Muscle layer of colon (tissue), 2 donors: ENCODE measurements around the gene RSRC1.

Experiments
- H3K27ac ChIP-seq: one replicate; pipeline ENCODE4 v1.7.0; 2013; ENCODE audit warnings: low read depth, mild to moderate bottlenecking, low read length, moderate library complexity
- H3K27me3 ChIP-seq, 2 donors: one replicate each; pipeline ENCODE4 v1.7.0; 2013; ENCODE audit warnings: low read length in 2 of 2, mild to moderate bottlenecking in 2 of 2; ENCODE audit not compliant: insufficient read depth in 2 of 2, control insufficient read depth in 1 of 2
- H3K36me3 ChIP-seq: one replicate; pipeline ENCODE4 v1.7.0; 2013; ENCODE audit warnings: mild to moderate bottlenecking, low read length; ENCODE audit not compliant: insufficient read depth
- H3K4me1 ChIP-seq: one replicate; pipeline ENCODE4 v1.7.0; 2013; ENCODE audit warnings: mild to moderate bottlenecking, low read length; ENCODE audit not compliant: insufficient read depth
- H3K4me3 ChIP-seq, 2 donors: one replicate each; pipeline ENCODE4 v1.7.0; 2013; ENCODE audit warnings: low read length in 2 of 2, low read depth in 1 of 2, mild to moderate bottlenecking in 1 of 2, moderate library complexity in 1 of 2
- H3K9ac ChIP-seq: one replicate; pipeline ENCODE4 v1.7.0; 2013; ENCODE audit warnings: low read length
- H3K9me3 ChIP-seq: one replicate; pipeline ENCODE4 v1.7.0; 2013; ENCODE audit warnings: mild to moderate bottlenecking, low read length
- donor health status: abdominal sarcoma.
- donor health status: Adenocarcinoma of cecum.

Gene RSRC1

DNA sequence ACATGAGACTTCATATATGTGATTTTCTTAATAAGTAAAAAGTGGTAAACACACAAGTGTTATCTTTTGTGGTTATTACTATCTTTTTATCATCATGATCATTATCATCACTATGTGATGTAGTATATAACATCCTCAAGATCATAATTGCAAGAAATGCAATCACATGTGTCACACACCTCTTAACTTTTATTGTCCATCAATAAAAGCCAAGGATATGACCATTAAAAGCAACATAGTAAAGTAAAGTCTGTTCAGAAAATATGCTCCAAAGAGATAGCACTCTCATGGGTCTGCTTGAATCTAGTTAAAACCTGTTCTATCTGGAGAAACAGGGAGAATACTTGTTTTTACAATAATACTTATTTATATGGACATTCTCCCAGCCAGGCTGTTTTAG is 308.1 kb downstream of the RSRC1 start:
- no peaks in the 10 kb centered on the region for H3K9me3 ChIP-seq
- no peak overlapping the region for H3K27ac ChIP-seq
- no peaks in the 10 kb centered on the region for H3K36me3 ChIP-seq
- H3K4me3 ChIP-seq: no peak overlapping the region
- no peak overlapping the region for H3K9ac ChIP-seq
- no peaks in the 10 kb centered on the region for H3K27me3 ChIP-seq
- no peaks in the 10 kb centered on the region for H3K4me1 ChIP-seq

DNA sequence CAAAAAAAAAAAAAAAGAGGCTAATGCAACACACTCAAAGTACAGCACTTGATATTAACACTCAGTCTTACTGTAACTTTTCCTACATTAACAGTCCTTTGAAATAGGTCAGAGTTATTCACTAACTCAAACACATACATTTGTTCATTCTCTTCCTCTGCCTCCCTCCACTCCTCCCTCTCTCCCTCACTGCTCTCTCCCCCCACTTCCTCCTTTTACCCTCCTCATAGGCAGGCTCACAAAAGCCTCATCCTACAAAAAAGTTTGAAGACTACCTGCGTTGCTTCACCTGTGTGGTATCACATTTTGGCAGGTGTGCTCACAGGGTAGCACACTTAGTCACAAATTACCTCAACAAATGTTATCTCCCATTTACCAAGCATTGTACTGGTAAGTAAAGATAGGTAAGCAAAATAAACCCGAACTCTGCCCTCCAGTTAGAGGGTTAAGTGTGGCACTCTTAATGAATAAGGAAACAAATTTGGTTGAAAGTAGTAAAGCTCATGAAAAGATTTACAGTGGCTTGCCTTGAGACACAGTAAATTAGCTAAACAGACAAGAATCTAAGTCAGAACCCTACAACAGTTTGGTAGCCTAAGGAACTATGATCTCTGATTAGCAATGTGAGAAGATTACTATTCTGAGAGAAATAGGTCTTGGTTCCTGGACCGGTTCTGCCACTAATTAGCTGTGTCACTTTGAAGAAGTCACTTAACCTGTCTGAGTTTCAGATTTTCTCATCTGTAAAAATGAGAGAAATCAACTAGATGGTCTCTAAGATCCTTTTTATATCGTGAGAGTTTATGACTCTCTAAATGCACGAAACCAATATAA is 310.1 kb downstream of the RSRC1 start:
- Histone ChIP-seq H3K36me3 (no peaks in the 10 kb centered on the region), H3K27ac (no peak overlapping the region), H3K4me3 (no peak overlapping the region), H3K9me3 (no peaks in the 10 kb centered on the region), H3K4me1 (no peaks in the 10 kb centered on the region), H3K9ac (no peak overlapping the region), H3K27me3 (no peaks in the 10 kb centered on the region)

DNA sequence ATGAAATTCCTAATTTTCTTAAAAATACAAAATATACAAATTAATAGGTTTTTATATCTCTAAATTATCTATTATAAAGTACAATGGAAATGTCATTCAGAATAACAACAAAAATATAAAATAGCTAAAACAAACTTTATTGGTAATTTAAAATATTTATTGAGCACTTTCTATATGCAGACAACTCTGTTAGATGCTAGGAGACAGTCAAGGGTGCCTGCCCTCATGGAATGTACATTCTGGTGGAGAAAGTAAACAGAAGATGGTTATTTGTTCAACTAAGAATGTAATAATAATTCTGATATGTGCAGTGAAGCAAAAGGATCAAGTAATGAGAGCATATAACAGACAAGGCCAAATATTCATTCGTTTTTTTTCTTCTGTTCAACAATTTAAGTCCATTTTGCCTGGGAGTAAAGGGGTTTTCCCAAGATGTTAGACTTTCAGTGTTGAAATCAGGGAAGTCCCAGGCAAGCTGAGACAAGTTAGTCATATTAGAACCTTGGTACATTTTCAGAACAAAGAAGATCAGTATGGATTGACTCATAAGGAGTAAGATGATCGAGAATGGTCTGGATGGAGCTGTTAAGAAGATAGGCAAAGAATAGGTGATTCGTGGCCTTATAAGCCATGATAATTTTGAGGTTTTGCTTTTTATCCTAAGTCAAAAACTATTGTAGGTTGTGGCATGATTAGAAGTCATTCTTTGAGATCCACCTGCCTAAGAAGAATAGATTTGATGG is 310.9 kb downstream of the RSRC1 start:
- no peak overlapping the region for H3K4me3 ChIP-seq
- no peak overlapping the region for H3K27ac ChIP-seq
- H3K9ac ChIP-seq: no peak overlapping the region
- no peaks in the 10 kb centered on the region for H3K9me3 ChIP-seq
- H3K4me1 ChIP-seq: no peaks in the 10 kb centered on the region
- H3K27me3 ChIP-seq: no peaks in the 10 kb centered on the region
- H3K36me3 ChIP-seq: no peaks in the 10 kb centered on the region

DNA sequence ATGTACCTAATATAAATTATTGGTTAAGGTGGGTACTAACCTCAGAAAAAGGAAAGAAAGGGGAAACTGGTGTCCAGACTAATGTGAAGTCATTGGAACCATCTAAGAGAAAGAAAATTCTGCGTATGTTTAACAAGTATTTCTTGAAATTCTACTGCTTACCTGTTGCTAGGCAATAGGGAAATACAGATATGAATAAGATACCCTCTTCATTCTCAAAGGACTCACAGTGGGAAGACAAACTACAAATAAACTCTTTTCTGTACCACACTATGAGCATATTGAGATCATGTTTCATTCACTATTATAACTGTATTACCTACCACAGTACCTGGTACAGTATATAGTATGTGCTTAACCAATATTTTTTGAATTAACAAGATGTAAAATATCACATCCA is 320.6 kb downstream of the RSRC1 start:
- no peak overlapping the region for H3K4me3 ChIP-seq
- H3K9me3 ChIP-seq: no peaks in the 10 kb centered on the region

DNA sequence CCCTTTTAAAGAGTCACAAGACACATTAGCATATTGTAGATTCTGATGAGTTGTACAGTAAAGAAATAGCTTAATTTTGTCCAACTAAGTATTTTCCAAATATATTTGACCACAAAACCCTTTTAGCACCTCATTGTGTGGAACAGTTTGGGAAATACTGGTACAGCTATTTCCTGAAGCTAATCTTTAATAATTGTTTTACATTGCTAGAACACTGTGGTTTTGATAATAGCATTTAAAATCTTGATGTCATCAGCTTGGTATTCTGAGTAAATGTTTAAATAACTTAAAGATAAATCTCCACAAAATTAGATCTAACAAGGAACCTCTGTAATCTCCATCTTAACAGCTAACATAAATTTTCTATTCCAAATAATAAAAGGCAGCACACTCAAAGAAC is 321.1 kb downstream of the RSRC1 start:
- Histone ChIP-seq H3K4me1 (no peaks in the 10 kb centered on the region), H3K36me3 (no peaks in the 10 kb centered on the region), H3K27me3 (no peaks in the 10 kb centered on the region), H3K27ac (no peak overlapping the region), H3K9me3 (no peaks in the 10 kb centered on the region), H3K9ac (no peak overlapping the region), H3K4me3 (no peak overlapping the region)

More for the DNA sequence above, 320.6 kb downstream of the RSRC1 start:
- Histone ChIP-seq H3K4me1 (no peaks in the 10 kb centered on the region), H3K9ac (no peak overlapping the region), H3K27me3 (no peaks in the 10 kb centered on the region), H3K27ac (no peak overlapping the region), H3K36me3 (no peaks in the 10 kb centered on the region)

DNA sequence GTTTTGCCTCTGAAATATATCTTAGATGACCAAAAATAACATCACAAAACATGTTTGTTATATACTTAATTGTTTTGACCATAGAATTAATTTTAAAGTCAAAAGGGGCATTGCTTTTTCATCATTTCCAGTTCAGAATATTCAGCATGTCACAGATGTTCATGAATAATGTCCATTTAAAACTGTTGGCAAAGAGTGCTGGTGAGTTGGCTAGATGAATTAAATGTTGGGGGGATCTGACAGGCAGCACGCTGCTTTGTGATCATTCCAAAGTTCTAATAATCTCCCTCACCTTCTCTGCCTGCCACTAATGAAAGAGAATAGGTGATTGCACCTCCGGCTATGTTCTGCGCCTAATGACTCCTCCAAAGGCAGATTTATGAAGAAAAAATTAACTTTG is 321.9 kb downstream of the RSRC1 start:
- no peaks in the 10 kb centered on the region for H3K36me3 ChIP-seq
- H3K27me3 ChIP-seq: no peaks in the 10 kb centered on the region
- H3K9me3 ChIP-seq: no peaks in the 10 kb centered on the region
- no peak overlapping the region for H3K4me3 ChIP-seq
- H3K4me1 ChIP-seq: no peaks in the 10 kb centered on the region
- H3K9ac ChIP-seq: no peak overlapping the region
- H3K27ac ChIP-seq: no peak overlapping the region

DNA sequence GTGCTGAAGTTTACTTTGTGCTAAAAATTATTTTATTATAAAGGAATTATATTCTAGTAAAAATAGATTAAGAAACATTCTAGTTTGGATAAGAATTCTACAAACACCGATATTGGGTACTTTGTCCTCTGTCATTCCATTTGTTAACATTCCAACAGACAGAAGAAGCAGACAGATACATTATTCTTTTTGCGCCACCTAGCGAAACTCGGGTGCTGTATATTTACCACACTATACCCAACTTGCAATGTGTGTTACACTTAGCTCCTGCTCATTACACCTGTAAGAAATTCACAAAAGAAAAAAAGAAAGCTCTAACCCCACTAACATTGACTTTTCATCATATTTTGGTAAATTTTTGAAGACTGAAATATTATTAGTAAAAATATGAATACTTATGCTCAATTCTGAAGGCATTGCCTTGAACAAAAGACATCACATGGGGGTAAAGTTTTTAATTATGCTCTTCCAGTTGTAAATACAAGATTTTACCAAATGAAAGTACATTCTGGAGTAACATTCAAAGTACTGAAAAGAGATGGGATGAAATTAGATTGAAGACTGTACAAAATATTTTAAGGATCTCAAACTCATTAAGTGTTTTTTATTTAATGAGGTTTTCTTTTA is 324.6 kb downstream of the RSRC1 start:
- H3K4me1 ChIP-seq: no peaks in the 10 kb centered on the region
- no peaks in the 10 kb centered on the region for H3K9me3 ChIP-seq

DNA sequence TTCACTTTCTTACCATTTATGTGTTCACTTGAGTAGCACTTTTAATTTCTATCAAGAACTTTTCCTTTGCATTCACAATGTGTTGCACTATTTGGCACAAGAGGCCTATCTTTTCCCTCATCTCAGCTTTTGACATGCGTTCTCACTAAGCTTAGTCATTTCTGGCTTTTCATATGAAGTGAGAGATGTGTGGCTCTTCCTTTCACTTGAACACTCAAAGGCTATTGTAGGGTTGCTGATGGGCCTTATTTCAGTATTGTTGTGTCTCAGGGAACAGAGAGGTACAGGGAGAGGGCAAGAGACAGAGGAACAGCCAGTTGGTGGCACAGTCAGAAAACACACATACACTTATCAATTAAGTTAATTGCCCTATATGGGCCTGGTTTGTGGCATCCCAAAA is 333.7 kb downstream of the RSRC1 start:
- Histone ChIP-seq H3K27ac (no peak overlapping the region), H3K27me3 (no peaks in the 10 kb centered on the region), H3K9ac (no peak overlapping the region), H3K9me3 (no peaks in the 10 kb centered on the region), H3K4me1 (no peaks in the 10 kb centered on the region), H3K4me3 (no peak overlapping the region), H3K36me3 (no peaks in the 10 kb centered on the region)

More for the DNA sequence above, 324.6 kb downstream of the RSRC1 start:
- H3K9ac ChIP-seq: no peak overlapping the region
- no peaks in the 10 kb centered on the region for H3K27me3 ChIP-seq
- H3K36me3 ChIP-seq: no peaks in the 10 kb centered on the region
- H3K27ac ChIP-seq: no peak overlapping the region
- no peak overlapping the region for H3K4me3 ChIP-seq

DNA sequence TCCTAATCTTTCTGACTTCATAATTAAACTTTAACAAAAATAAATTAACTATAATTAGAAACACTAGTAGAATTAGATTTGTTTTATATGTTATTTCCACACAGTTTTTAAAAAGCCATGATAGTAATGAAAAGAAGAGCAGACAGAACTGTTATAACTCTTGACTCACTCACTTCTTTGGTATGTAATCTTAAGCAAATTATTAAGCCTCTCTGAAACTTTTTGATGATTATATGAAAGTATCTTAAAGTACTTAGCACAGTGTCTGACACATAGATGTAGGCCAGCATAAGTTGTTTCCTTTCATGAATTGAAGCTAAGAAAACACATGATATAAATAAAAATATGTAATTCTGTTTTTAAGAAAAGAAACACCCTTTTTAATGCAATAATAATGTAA is 337.5 kb downstream of the RSRC1 start:
- H3K9me3 ChIP-seq: no peaks in the 10 kb centered on the region

DNA sequence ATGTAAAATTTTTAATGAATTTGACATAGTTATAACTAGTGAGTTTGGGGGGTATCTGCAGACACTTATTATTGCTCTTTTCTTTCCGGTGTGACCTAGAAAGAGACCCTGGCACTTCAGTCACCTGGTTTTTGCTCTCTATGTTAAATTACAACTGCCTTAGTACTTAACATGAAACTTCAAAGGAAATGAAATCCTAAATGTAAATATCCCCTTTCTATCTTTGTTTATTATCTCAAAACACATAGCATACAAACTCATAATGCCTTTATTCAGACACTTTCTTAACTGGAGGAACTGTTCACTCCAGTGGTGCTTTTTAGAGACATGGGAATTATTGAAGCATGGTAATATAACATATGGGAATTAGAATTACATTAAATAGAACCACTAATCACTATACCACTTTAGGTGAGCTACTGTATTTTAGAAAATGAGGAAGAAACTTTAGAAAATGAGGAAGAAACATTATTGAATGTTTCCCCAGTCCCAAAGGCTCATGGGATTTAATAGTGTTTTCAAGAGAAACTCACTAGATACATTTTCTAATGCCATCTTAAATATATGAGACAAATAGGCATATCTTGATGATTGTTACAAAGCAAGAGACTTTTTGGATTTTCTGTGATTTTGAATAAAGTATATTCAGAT is 341.6 kb downstream of the RSRC1 start:
- Histone ChIP-seq H3K27ac (no peak overlapping the region), H3K9me3 (no peaks in the 10 kb centered on the region), H3K36me3 (no peaks in the 10 kb centered on the region), H3K4me1 (no peaks in the 10 kb centered on the region), H3K27me3 (no peaks in the 10 kb centered on the region), H3K9ac (no peak overlapping the region), H3K4me3 (no peak overlapping the region)

More for the DNA sequence above, 337.5 kb downstream of the RSRC1 start:
- no peaks in the 10 kb centered on the region for H3K4me1 ChIP-seq
- H3K27ac ChIP-seq: no peak overlapping the region
- H3K36me3 ChIP-seq: no peaks in the 10 kb centered on the region
- no peak overlapping the region for H3K4me3 ChIP-seq
- no peaks in the 10 kb centered on the region for H3K27me3 ChIP-seq
- H3K9ac ChIP-seq: no peak overlapping the region

DNA sequence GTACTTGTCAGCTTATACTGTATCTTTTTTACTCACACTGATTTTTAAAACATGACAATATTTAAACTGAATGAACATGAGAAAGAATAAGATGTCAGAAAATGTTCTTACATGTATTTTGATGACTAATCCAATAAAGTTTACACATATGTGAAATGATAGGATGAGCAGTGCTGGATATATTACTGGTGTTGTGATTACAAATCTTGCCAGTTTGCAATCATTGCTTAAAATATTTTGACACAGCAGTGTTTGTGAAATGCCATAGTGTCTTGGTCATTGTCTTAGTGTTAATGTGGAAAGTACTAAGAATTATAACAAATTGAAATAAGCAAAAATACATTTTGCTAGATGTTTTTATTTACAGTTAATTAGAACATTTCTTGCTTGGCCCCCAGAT is 342.4 kb downstream of the RSRC1 start:
- Histone ChIP-seq H3K27me3 (no peaks in the 10 kb centered on the region), H3K4me1 (no peaks in the 10 kb centered on the region), H3K4me3 (no peak overlapping the region), H3K27ac (no peak overlapping the region), H3K9me3 (no peaks in the 10 kb centered on the region), H3K36me3 (no peaks in the 10 kb centered on the region), H3K9ac (no peak overlapping the region)
